Measurements from ENCODE around the gene WIPF2.

WIPF2 gene

DNA sequence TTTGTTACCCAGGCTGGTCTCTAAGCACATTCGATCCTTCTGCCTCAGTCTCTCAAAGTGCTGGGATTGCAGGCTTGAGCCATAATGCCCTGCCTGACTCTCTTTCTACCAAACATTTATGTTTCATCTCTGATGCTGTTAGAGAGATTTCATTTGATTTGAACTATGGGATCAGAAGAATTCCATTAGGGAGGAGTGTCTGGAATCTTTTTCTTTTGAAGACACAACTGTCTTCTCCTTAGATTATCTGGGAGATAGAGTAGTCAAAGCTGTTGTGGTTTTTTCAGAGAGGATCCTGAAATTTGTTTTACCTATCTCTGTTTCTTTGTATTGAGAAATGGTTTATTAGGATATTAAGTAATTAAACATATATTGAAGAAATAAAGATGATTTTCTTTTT lies 29.4 kb downstream of the WIPF2 start:
- no peak overlapping the region for H3K27ac ChIP-seq (ENCODE audit: low read length)
- H3K4me3 ChIP-seq (ENCODE audit: low read length), result no peak overlapping the region
- peaks cover 12% of the 10 kb centered on the region; the same call in 1 of the 2 replicates for H4K20me1 ChIP-seq (ENCODE audit: insufficient read depth, low read length)
- H2AFZ ChIP-seq (ENCODE audit: low read depth, low read length), result no peak overlapping the region
- H3K27me3 ChIP-seq (ENCODE audit: low read depth, low read length), result no peaks in the 10 kb centered on the region
- H3K9me3 ChIP-seq (ENCODE audit: insufficient read depth, low read length), result no peaks in the 10 kb centered on the region
- H3K9ac ChIP-seq (ENCODE audit: low read length), result no peak overlapping the region
- no peak for TF ChIP-seq EZH2phosphoT487 (IDR thresholded peaks at IDR 0.05; ENCODE audit: low read depth)
- TF ChIP-seq, protein P1, sequence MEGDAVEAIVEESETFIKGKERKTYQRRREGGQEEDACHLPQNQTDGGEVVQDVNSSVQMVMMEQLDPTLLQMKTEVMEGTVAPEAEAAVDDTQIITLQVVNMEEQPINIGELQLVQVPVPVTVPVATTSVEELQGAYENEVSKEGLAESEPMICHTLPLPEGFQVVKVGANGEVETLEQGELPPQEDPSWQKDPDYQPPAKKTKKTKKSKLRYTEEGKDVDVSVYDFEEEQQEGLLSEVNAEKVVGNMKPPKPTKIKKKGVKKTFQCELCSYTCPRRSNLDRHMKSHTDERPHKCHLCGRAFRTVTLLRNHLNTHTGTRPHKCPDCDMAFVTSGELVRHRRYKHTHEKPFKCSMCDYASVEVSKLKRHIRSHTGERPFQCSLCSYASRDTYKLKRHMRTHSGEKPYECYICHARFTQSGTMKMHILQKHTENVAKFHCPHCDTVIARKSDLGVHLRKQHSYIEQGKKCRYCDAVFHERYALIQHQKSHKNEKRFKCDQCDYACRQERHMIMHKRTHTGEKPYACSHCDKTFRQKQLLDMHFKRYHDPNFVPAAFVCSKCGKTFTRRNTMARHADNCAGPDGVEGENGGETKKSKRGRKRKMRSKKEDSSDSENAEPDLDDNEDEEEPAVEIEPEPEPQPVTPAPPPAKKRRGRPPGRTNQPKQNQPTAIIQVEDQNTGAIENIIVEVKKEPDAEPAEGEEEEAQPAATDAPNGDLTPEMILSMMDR (IDR thresholded peaks at IDR 0.05; ENCODE audit: low read depth, low read length), result no peak
- peaks cover 3% of the 10 kb centered on the region; the same call in 1 of the 2 replicates for H3K79me2 ChIP-seq (ENCODE audit: low read length)
- H3K36me3 ChIP-seq (replicated peaks; ENCODE audit: low read depth, low read length), result no peaks in the 10 kb centered on the region
- H3K4me1 ChIP-seq (ENCODE audit: low read length), result no peaks in the 10 kb centered on the region
- no peak overlapping the region for H3K4me2 ChIP-seq (ENCODE audit: low read length)

DNA sequence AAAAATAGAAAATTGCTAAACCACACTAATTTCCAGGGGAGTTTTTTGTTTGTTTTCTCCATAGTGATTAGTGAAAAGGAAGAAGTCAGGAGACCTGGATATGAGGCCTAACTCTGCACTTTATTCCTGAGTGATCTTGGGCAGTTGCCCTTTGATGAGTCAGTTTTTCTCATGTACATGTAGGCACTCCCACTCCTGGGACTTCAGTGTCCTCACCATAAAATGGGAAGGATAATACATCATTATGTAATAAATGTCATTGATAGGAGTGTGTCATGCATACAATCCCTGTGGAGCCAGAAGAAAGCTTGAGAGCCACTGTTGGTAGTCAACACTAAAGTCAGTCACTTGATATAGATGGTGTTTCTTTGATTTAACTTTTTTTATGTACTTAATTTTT lies 32.5 kb downstream of the WIPF2 start:
- Histone ChIP-seq H3K79me2 (ENCODE audit: low read length) (no peaks in the 10 kb centered on the region), H3K36me3 (replicated peaks; ENCODE audit: low read depth, low read length) (peaks cover 2% of the 10 kb centered on the region), H3K9ac (ENCODE audit: low read length) (no peak overlapping the region), H3K4me2 (ENCODE audit: low read length) (no peak overlapping the region), H4K20me1 (ENCODE audit: insufficient read depth, low read length) (0 out of 2 replicates have a peak, but pooled peaks cover 3% of the 10 kb centered on the region), H3K9me3 (ENCODE audit: insufficient read depth, low read length) (no peaks in the 10 kb centered on the region), H3K4me3 (ENCODE audit: low read length) (no peak overlapping the region), H3K27me3 (ENCODE audit: low read depth, low read length) (no peaks in the 10 kb centered on the region), H3K27ac (ENCODE audit: low read length) (no peak overlapping the region), H2AFZ (ENCODE audit: low read depth, low read length) (no peak overlapping the region), H3K4me1 (ENCODE audit: low read length) (no peaks in the 10 kb centered on the region)
- TF ChIP-seq EZH2phosphoT487 (IDR thresholded peaks at IDR 0.05; ENCODE audit: low read depth), result no peak

DNA sequence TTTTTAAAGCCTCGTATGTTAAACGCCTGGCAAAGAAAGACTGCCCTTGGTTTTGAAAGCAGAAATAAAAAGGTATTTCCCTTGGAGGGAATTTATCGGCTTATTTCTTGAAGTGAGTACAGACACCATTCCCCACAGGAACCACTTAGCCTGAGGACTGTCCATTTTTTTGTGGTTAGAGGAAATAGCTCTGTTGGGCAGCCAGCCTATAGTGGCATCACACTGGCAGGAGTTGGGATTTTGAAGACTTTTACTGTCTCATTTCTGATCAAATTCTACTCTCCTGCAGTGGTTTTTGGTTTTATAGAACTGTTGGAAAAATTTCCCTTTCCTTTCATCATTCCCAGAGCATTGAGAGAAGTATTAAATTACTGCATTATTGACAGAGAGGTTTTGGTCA lies 34.5 kb downstream of the WIPF2 start:
- Histone ChIP-seq H3K4me3 (ENCODE audit: low read length) (no peak overlapping the region), H3K36me3 (replicated peaks; ENCODE audit: low read depth, low read length) (peaks cover 7% of the 10 kb centered on the region), H3K27ac (ENCODE audit: low read length) (no peak overlapping the region), H4K20me1 (ENCODE audit: insufficient read depth, low read length) (0 out of 2 replicates have a peak, but pooled peaks cover 3% of the 10 kb centered on the region), H3K4me2 (ENCODE audit: low read length) (no peak overlapping the region), H3K27me3 (ENCODE audit: low read depth, low read length) (no peaks in the 10 kb centered on the region), H2AFZ (ENCODE audit: low read depth, low read length) (no peak overlapping the region), H3K4me1 (ENCODE audit: low read length) (no peaks in the 10 kb centered on the region), H3K79me2 (ENCODE audit: low read length) (no peaks in the 10 kb centered on the region), H3K9me3 (ENCODE audit: insufficient read depth, low read length) (no peaks in the 10 kb centered on the region), H3K9ac (ENCODE audit: low read length) (no peak overlapping the region)
- TF ChIP-seq EZH2phosphoT487 (IDR thresholded peaks at IDR 0.05; ENCODE audit: low read depth), result no peak
- TF ChIP-seq, protein P1 (IDR thresholded peaks at IDR 0.05; ENCODE audit: low read depth, low read length), result no peak

DNA sequence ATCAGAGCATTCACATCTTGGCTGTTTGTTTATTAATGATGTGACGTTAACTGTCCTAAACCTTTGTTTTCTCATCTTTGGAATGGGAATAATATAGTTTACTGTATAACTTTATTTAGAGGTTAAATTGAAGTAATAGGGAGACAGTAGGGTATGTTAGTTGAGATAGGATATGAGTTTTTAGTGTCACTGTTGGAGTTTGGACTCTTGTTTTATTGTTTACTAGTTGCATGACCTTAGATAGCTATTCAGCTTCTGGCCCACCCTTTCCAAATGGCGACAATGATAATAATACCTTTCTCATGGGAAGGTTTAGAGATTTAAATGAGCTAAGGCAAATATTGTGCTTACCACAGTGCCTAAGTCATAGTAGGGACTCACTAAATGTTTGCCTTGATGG lies 40.4 kb downstream of the WIPF2 start:
- H3K9ac ChIP-seq (ENCODE audit: low read length), result no peak overlapping the region
- H3K4me3 ChIP-seq (ENCODE audit: low read length), result no peak overlapping the region
- TF ChIP-seq, protein P1 (IDR thresholded peaks at IDR 0.05; ENCODE audit: low read depth, low read length), result no peak
- no peak for TF ChIP-seq EZH2phosphoT487 (IDR thresholded peaks at IDR 0.05; ENCODE audit: low read depth)
- H3K4me2 ChIP-seq (ENCODE audit: low read length), result no peak overlapping the region
- no peaks in the 10 kb centered on the region for H3K9me3 ChIP-seq (ENCODE audit: insufficient read depth, low read length)
- no peak overlapping the region for H2AFZ ChIP-seq (ENCODE audit: low read depth, low read length)
- H3K27me3 ChIP-seq (ENCODE audit: low read depth, low read length), result no peaks in the 10 kb centered on the region
- no peaks in the 10 kb centered on the region for H3K4me1 ChIP-seq (ENCODE audit: low read length)
- no peaks in the 10 kb centered on the region for H3K79me2 ChIP-seq (ENCODE audit: low read length)
- H4K20me1 ChIP-seq (ENCODE audit: insufficient read depth, low read length), result no peaks in the 10 kb centered on the region
- peaks cover 9% of the 10 kb centered on the region for H3K36me3 ChIP-seq (replicated peaks; ENCODE audit: low read depth, low read length)
- H3K27ac ChIP-seq (ENCODE audit: low read length), result no peak overlapping the region

DNA sequence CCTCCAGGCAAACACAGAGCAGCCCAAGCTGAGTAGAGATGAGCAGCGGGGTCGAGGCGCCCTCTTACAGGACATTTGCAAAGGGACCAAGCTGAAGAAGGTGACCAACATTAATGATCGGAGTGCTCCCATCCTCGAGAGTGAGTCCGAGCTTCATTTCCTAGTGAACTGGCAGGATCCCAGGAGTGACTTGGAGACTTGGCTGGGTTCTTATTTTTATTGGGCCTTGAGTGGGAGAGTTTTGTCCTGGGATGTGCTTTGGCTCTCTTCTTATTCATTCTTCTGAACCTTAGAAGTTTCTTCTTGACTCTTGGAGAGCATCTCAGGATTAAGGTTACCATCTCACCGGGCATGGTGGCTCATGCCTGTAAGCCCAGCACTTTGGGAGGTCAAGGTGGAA lies 41.4 kb downstream of the WIPF2 start:
- Histone ChIP-seq H3K4me2 (ENCODE audit: low read length) (no peak overlapping the region), H3K79me2 (ENCODE audit: low read length) (no peaks in the 10 kb centered on the region), H3K27me3 (ENCODE audit: low read depth, low read length) (no peaks in the 10 kb centered on the region), H3K9ac (ENCODE audit: low read length) (no peak overlapping the region), H3K4me3 (ENCODE audit: low read length) (no peak overlapping the region), H4K20me1 (ENCODE audit: insufficient read depth, low read length) (no peaks in the 10 kb centered on the region), H3K27ac (ENCODE audit: low read length) (no peak overlapping the region), H3K9me3 (ENCODE audit: insufficient read depth, low read length) (no peaks in the 10 kb centered on the region), H3K36me3 (replicated peaks; ENCODE audit: low read depth, low read length) (peaks cover 15% of the 10 kb centered on the region), H3K4me1 (ENCODE audit: low read length) (no peaks in the 10 kb centered on the region), H2AFZ (ENCODE audit: low read depth, low read length) (no peak overlapping the region)
- TF ChIP-seq EZH2phosphoT487 (IDR thresholded peaks at IDR 0.05; ENCODE audit: low read depth), result no peak
- TF ChIP-seq, protein P1 (IDR thresholded peaks at IDR 0.05; ENCODE audit: low read depth, low read length), result no peak

All from OCI-LY3 (cell line).